Renal pelvis (tissue), 4 donors: ENCODE data around the gene TGM1. TPM values are rescaled to one million over a fixed set of nuclear protein-coding genes. Genes with fewer than 3 reads are reported as not detected.
"Not testable (repeated sequence)": the region's sequence is repeated elsewhere in the genome, so short reads cannot be mapped to it uniquely, and the experiment has no call there.

Experiments used
- DNase-seq: peaks from one replicate; pipeline ENCODE4 v3.0.0-alpha.2; 2013
- polyA plus RNA-seq, 3 donors: library from polyadenylated mRNA; unstranded; fragments of 120-200 nt; gene quantifications; one replicate each; pipeline ENCODE4 v1.2.1, GENCODE V29; 2013; ENCODE audit not compliant: insufficient read length in 3 of 3

Gene TGM1
- polyA plus RNA-seq, 3 donors, result 1.5 to 4.2 (median 2.5) TPM

DNA sequence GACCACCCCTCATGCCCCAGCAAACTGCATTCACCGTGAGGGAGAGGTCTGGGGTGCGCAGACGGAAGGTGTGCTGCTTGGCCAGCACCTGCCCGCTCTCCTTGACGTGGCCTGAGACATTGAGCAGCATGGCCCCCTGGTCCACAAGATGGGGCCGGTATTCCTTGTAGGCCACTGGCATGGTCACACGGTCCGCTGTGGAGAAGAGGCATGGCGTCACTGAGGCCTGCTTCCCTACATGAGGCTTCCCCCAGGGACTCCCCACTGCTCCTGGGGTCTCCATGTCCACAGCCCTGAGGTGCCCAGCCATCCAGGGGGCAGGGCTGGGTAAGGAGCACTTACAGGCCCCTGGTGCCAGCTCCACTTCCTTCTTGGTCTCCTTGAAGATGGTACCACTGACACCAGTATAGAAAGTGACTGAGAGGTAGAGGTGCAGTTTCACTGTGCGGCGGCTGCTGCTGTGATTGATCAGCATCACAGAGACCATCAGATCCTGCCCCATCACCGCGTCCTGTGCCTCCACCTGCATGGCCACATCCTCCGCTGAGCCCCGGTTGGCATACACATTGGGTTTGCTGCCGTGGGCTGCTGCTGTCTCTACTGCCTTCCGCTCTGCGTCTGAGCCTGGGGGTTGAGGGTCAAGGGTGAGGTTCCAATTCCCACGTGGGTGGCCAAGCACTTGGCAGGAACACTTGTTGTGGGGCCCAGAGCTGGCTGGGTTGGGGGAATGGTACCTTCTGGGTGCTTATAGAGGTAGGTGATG is 8.2 kb downstream of the TGM1 start:
- no peak for DNase-seq

GRCh38 chr14:24253936-24254335 is 9.0 kb downstream of the TGM1 start:
- no peak for DNase-seq

GRCh38 chr14:24252289-24253124 is 10.5 kb downstream of the TGM1 start:
- DNase-seq, result no peak

- no peak for DNase-seq
These were observed 11.1 kb downstream of the TGM1 start for GRCh38 chr14:24251880-24252288.

DNA sequence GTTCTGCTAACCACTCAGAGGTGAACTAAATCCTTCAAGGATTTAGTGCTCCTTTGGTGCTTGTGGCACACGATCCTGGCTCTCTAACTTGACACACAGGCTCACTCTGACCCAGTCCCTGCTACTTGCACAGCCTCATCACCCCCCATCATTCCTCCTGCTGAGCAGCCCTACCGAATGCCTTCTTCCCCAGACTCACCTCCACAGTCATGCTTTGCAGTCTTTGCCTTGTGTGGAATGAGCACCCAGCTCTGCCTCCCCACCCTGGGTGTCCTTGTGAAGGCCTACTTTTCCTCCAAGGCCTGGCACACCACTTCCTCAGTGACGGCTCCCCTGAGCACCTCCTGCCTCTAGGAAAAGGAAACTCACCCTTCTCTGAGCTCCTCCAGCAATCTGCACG is 12.6 kb downstream of the TGM1 start:
- DNase-seq, result no peak

- no peak for DNase-seq
These were observed 13.6 kb downstream of the TGM1 start for GRCh38 chr14:24249230-24250021.

DNA sequence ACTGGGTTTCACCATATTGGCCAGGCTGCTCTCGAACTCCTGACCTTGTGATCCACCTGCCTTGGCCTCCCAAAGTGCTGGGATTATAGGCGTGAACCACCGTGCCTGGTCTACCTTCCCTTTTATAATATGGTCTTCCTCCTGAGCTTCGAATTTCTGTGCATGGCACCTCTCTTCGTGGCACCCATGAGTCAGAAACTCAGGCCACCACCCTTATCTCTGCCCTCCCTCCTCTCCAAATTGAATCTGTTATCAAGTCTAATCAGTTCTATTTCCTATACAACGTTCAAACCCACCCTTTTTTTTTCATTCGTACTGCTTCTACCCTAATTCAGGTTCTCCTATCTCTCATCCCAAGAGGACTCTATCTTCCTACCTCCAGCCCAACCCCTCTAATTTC is 15.6 kb downstream of the TGM1 start:
- no peak for DNase-seq

DNA sequence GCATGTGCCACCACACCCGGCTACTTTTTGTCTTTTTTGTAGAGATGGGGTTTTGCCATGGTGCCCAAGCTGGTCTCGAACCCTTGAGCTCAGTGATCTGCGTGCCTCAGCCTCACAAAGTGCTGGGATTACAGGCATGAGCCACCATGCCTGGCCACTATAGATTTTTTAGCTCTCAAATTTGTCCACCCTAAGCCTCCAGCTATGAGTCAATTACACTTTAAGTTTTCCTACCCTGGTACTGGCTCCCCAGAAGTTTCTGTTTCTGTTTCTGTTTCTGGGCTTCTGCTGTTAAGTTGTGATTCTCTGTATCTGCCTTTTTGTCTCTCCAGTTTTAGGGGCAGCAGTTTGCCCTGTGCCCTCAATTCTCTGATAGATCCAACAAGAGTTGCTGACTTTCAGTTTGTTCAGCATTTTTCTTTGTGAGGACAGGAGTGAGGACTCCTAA is 16.2 kb downstream of the TGM1 start:
- DNase-seq, result no peak

DNA sequence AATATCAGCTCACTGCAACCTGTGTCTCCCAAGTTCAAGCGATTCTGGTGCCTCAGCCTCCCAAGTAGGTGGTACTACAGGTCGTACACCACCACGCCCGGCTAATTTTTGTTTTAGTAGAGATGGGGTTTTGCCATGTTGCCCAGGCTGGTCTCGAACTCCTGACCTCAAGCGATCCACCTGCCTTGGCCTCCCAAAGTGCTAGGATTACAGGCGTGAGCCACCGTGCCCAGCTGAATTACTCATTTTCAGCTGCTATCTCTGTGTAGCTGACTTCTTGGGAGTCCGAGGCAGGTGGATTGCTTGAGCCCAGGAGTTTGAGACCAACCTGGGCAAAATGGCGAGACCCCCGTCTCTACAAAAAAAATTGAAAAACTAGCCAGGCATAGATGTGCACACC is 17.6 kb downstream of the TGM1 start:
- DNase-seq, result not testable (repeated sequence)

- DNase-seq, result no peak
These were observed 19.6 kb downstream of the TGM1 start for GRCh38 chr14:24243336-24243836.

GRCh38 chr14:24241829-24242443 is 21.0 kb downstream of the TGM1 start:
- DNase-seq, result peak; percentile 93

GRCh38 chr14:24240110-24240918 is 22.7 kb downstream of the TGM1 start:
- DNase-seq, result no peak

GRCh38 chr14:24238527-24239037 is 24.4 kb downstream of the TGM1 start:
- DNase-seq, result no peak

DNA sequence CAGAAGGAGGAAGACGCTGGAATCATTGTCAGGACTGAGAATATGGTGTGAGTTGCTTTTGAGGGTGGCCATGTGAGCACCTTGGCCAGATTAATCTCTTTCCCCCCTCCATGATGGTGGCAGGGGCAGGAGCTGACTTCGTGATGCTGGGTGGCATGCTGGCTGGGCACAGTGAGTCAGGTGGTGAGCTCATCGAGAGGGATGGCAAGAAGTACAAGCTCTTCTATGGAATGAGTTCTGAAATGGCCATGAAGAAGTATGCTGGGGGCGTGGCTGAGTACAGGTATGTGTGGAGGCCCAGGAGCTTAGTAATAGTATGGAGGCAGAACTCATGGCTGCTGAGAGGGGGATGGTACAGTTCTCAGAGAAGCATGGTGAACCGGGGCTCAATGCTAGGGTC is 24.9 kb downstream of the TGM1 start:
- no peak for DNase-seq

DNA sequence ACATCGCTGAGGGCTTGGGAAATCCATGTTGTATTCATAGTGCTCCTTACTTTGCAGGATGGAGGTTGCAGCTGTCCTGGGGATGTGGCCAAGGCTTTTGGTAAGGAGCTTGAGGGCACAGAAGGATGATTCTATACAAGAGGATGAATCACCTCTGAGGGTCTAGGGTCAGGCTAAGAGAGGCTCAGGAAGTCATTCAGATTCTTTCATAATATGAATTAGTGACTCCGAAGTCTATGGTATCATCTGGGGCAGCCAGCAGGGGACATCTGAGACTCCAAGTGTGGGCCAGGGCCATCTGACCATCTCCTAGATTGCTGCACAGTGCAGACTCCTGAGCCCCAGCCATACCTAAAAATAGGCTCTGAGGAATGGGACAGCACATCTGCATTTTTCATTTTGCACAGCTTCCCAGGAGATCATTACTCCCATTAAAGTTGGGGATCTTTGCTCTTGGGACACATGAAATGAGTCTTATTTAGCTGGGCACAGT is 25.5 kb downstream of the TGM1 start:
- DNase-seq, result no peak

DNA sequence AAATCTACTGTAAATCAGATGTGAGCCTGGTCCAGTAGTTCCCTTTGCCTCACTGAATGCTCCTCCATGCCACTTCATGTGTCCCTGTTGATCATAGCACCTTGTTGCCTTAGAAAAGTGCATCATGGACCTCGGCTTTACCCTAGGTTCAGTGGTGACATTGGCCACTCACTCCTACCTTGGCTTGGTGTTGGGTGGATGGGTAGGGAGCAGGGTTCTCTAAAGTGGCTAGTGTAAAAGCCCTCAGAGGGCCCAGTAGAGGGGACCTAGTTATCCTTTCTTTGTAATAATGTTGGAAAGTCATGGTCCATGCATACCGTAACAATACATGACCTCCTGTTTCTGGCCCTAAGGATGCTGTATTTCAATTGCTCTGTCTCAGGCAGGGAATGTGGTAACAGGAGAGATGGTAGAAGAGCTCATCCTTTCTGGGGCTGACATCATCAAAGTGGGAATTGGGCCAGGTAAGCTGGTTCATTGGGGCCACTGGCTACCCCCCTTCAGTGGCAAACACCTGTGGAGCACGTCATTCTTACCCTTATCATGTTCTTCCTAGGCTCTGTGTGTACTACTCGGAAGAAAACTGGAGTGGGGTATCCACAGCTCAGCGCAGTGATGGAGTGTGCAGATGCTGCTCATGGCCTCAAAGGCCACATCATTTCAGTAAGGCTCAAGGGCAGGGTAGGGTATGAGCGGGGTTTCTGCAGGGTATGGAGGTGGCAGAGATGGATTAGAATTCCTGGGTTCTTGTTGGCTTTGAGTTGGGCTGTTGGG is 26.1 kb downstream of the TGM1 start:
- no peak for DNase-seq

DNA sequence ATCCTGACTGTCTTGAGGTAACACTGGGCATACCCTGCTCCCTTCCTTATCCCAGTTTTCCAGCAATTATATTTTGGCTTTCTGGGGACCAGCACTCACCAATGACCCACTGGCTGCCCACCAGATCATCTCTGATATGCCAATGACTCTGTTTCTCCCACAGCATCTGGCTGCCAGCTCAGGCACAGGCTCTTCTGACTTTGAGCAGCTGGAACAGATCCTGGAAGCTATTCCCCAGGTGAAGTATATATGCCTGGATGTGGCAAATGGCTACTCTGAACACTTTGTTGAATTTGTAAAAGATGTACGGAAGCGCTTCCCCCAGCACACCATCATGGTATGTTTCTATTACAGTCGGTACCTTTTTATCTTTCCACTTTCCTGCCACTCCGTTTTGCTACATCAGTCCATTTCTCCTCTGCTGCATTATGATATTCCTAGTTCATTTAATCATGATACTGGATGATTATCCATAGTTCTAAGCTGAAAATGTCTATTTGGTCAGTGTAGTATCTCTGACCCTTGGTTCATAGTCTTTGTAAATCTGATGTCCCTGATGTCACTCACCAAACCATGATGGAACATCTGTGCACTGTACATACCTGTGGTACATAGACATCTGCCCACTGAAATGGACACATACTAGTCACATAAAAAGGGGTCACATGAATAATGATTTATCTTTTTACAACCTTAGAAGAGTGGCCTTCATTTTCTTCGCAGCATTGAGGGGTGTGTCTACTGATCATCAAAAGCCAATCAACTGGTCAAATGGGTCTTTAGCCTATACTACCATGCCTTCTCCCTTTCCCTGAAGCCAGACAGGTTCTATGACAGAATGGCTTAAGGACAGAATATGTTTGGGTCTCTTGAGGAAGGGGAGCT is 26.9 kb downstream of the TGM1 start:
- no peak for DNase-seq
